NCI-H82 treated with DMSO at 0.1 percent for 48 hours (cell line): ENCODE measurements around the gene GOLGA6D.
"Not testable (repeated sequence)": the region's sequence is repeated elsewhere in the genome, so short reads cannot be mapped to it uniquely, and the experiment has no call there.

Source experiments
- DNase-seq: peaks from one replicate; lab custom pipeline; 2025; ENCODE audit not compliant: unreplicated experiment; lab: John Stamatoyannopoulos, UW

Gene GOLGA6D

GRCh38 chr15:75275617-75276016 is 7.0 kb upstream of the GOLGA6D start:
- DNase-seq, result not testable (repeated sequence)

GRCh38 chr15:75278497-75278896 is 4.1 kb upstream of the GOLGA6D start:
- not testable (repeated sequence) for DNase-seq

- DNase-seq, result not testable (repeated sequence)
These were observed 1.5 kb downstream of the GOLGA6D start for GRCh38 chr15:75284152-75284551.

- not testable (repeated sequence) for DNase-seq
These were observed 11.0 kb downstream of the GOLGA6D start for GRCh38 chr15:75293660-75294059.

DNA sequence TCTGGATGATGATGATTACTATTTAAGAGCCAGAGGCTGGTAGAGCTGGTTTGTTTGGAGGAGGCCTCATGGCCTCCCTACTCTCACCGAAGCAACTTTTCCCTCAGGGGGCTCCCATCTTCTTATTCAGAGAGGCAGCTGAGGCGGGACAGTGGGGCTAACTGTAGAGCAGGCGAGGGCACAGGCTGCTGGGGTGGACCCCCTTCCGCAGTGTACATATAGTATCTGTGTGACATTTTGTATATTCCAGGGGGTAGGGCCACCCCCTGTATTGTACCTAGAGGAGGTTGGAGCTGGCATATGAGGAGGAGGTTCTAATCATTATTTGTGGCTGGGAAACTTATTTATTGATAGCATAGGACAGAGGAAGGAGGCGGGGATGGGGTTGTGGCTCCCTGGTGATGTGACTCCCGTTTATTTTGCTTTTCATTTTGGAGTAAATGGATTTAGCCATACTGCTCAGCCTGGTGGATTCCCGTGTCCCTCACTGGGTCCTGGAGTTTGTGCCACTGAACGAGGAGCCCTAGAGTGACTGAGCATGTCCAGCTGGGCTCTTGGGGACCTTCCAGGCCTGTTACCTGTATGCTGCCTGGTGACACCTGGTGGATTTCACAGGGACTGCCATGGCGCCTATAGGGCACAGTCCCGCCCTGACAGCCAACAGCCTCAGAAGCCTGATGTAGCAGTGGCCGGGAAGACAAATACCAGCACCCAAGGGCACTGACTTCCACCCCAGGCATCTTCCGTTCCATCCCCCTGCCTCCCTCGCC is 16.1 kb downstream of the GOLGA6D start:
- DNase-seq, result not testable (repeated sequence)

- DNase-seq, result not testable (repeated sequence)
These were observed 16.7 kb downstream of the GOLGA6D start for GRCh38 chr15:75299311-75299688.

GRCh38 chr15:75300026-75300425 is 17.4 kb downstream of the GOLGA6D start:
- not testable (repeated sequence) for DNase-seq

DNA sequence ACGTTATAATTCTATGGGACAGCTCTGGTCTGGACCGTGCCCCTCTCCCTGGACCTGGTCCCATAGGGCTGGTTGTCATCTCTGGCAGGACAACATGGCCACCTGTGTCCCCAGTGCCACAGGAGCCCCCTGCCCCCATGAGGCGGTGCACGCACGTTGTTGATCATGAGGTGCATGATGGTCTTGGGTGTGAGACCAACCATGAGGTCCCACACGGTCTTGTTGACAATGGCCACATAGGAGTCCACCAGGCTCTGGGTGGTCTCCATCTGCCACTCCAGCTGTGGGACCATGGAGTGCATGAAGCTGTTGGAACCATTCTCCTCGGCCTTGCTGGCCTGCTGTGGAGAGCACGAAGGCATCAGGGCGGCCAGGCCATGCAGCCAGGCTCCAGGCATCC is 19.7 kb downstream of the GOLGA6D start:
- no peak for DNase-seq

GRCh38 chr15:75302753-75303152 is 20.1 kb downstream of the GOLGA6D start:
- DNase-seq, result not testable (repeated sequence)

GRCh38 chr15:75306188-75306587 is 23.6 kb downstream of the GOLGA6D start:
- DNase-seq, result no peak

DNA sequence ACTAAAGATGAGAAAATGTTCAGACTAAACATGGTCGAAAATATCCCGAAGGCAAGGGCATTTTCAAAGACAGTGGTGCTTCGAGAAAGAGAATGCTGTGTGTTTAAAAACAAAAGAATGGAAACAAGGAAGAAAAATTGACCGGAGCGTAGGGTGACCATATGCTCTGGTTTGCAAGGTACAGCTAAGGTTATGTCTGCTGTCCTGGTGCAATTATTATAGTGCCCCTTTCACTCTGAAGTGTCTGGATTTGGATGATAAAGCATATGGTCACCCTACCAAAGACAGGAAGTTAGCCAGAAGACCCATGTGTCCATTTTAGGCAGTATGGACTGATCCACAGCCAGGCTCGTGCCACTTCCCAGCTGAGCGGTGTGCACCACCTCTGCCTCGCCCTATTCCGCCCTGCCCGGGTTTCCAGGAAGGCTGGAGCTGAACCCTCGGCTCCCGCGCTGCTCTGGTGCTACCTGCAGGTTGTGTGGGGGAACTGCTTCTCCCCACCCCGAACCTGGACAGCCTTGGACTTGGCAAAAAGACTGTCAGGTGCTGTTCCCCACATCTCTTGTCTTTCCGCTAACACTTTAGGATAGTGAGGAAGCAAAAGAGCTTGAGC is 25.2 kb downstream of the GOLGA6D start:
- peak; percentile 44 for DNase-seq

DNA sequence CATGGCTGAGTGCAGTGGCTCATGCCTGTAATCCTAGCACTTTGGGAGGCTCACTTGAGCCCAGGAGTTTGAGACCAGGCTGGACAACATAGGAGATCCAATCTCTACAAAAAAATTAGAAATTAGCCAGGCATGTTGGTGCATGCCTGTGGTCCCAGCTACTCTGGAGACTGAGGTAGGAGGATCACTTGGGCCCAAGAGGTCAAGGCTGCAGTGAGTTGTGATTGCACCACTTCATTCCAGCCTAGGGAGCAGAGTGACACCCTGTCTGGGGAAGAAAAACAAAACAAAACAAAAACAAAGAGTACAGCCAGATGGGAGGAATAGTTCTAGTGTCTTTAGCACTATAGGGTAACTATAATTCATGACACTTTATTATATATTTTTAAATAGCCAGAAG is 27.1 kb downstream of the GOLGA6D start:
- no peak for DNase-seq

GRCh38 chr15:75312548-75312947 is 29.9 kb downstream of the GOLGA6D start:
- DNase-seq, result not testable (repeated sequence)

GRCh38 chr15:75313116-75313845 is 30.6 kb downstream of the GOLGA6D start:
- no peak for DNase-seq

DNA sequence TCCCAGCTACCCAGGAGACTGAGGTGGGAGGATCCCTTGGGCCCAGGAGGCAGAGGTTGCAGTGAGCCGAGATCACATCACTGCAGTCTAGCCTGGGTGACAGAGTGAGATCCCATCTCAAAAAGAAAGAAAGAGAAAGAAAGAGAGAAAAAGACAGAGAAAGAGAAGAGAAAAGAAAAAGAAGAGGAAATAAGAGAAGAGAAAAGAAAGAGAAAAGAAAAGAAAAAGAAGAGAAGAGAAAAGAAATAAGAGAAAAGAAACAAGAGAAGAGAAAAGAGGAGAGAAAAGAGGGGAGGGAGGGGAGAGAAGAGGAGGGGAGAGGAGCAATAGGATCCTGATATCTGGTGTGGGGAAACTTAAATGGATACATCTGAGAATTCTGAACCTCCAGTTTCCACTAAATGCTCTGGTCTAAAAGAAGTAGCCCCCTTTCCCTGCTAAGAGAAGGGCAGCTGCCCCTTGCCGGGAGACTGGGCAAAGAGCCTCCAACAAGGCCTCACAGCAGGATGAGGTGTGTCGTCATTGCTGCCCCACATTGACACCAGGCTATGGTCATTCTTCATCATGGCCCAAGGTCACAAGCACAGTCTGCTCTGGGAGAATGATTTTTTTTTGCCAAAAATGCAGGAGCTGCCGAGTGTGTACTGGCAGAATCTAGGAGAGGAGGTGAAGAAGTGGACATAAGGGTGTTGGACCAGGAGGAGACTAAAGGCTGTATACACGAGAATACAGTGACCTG is 32.1 kb downstream of the GOLGA6D start:
- DNase-seq, result no peak

DNA sequence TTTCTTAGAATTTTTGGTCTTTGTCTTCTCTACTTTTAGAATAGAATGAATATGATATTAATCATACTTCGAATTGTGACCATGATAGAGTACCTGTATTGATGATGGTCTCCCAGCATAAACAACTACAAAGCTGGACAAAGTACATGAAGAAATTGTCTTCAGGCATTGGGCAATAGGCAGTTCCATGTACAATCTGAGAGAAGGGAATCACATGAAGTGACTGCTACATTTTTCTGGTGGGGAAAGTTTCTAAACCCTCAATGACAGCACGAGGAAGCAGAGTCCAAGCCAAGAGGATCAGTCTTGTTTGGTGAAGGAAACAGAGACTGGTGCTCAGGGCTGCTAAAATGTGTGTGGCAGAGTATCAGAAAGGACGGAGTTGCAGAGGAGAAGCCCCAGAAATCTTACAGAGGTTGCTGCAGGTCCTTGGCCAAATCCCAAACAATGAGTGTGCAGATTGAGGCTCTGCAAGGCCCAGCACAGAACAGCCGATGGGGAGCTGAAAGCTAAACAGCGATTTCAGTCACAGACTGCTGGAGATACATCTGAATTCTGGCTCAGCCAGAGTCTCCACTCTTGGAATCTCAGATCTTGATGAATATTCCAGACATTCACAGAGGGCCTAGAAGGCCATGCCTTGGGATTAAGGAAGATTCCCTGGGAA is 36.7 kb downstream of the GOLGA6D start:
- not testable (repeated sequence) for DNase-seq

DNA sequence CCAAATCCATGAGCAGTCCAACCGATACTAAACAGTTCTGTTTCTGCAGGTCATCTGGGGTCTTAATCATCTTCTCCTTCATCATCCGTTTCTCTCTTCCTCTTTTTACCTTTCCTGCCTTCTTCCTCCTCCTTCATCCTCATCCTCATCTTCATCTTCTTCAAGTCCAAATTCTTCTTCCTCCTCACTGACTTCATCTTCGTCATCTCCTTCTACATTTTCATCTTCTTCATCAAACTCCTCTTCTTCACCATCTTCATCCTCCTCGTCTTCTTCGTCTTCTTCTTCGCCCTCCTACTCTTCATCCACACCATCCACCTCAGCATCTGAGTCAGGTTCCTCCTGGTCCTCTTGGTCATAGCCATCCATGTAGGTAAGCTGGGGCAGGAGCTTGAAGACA is 39.1 kb downstream of the GOLGA6D start:
- DNase-seq, result no peak

GRCh38 chr15:75325922-75326321 is 43.3 kb downstream of the GOLGA6D start:
- DNase-seq, result no peak

GRCh38 chr15:75327005-75327404 is 44.4 kb downstream of the GOLGA6D start:
- DNase-seq, result no peak

DNA sequence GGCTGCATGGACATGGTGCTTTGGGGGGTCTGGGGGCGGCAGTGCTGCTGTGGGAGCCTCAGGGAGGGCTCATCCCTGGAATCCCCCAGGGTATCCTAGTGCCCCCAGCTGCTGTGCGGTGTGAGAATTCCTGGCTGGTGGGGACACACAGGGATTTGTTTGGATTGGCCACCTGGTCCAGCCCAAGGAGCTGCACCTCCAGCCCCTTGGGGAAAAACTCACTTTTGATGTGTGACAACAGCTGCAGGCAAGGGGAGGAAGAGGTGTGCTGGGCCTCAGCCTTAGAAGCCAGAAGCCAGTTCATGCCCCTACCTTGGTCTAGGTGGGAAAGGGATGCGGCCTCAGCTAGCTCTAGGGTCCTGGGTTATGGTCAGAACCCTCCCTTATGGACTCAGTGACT is 44.9 kb downstream of the GOLGA6D start:
- DNase-seq, result no peak
